HG03039 (cell line): ENCODE data around the gene OCA2.

Experiments used
- ATAC-seq: cut with Tn5 transposase; IDR thresholded peaks from one replicate; pipeline ENCODE4 v1.9.1; 2021; ENCODE audit warnings: mild to moderate bottlenecking, moderate library complexity; ENCODE audit not compliant: unreplicated experiment

OCA2 gene

DNA sequence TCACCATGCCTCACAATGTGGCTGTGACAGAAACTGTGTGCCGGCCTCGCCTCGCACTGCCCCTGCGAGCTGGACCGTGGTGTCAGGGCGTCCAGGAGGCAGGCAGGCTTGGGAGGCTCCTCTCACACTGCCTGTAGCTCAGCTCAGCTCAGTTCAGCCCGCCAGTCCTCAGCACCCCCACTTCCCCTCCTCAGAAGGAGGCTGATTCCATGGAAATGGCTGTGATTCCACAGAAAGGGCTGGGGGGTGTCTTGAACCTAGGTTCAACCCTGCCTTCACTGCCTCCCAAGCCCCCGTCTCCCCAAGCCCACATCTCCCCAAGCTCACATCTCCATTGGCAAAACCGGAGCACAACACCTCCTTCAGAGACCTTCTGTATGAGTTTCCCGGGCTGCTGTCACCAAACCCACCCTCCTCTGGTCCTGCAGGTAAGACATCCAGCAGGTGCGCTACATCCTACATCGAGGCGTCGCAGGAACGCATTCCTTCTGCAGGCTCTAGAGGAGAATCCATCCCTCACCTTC lies 94.0 kb downstream of the OCA2 start:
- ATAC-seq = no peak

- no peak for ATAC-seq
Measured at GRCh38 chr15:28004143-28005003, 94.7 kb downstream of the OCA2 start.

GRCh38 chr15:28003302-28004037 lies 95.6 kb downstream of the OCA2 start:
- no peak for ATAC-seq

GRCh38 chr15:28002867-28003266 lies 96.2 kb downstream of the OCA2 start:
- no peak for ATAC-seq

- ATAC-seq = no peak
Measured at GRCh38 chr15:28002136-28002861, 96.8 kb downstream of the OCA2 start.

- no peak for ATAC-seq
Measured at GRCh38 chr15:28001641-28002040, 97.5 kb downstream of the OCA2 start.

DNA sequence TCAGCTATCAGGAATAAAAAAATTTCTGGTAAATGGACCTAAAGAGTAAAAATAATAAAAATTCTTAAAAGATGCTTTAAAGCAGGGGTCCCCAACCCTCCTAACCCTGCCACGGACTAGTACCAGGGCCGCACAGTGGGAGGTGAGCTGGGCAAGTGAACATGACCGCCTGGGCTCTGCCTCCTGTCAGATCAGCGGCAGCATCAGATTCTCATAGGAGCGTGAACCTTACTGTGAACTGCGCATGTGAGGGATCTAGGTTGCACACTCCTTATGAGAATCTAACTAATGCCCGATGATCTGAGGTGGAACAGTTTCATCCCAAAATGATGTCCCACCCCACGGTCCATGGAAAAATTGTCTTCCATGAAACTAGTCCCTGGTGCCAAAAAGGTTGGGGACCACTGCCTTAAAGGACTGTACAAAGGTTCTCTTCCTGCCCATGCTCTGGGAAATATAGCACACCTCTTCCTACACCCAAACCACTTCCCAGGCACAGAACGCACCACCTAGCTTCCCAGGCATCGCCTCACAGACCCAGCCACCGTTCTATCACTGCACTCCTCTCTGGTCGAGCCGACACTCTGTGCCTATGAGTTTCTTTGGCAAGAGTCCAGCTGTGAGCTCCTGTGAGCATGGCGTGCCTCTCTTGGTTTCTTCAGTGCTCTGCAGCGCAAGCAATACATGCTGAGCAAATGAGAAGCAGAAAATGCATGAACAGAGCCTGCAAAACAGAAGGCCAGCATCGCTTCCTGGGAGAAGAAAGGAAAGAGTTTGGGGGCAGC lies 104.9 kb downstream of the OCA2 start:
- ATAC-seq = no peak

DNA sequence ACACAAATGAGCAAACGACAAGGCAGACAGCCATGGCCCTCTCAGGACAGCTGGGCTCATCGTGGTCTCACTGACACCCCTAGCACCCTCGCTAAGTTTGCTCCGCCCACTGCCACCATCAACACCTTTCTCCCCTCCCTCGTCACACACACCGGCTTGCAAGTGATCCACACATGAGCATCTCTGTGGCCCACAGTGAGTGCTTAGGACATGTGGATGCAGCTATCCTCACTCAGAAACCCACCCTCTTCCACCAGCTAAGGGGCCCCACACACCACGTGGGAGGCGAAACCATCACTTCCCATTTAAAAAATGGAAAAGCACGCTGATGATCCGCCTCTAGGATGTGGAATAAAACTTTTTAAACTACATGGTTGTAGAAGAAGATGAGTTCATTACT lies 105.6 kb downstream of the OCA2 start:
- no peak for ATAC-seq

- no peak for ATAC-seq
Measured at GRCh38 chr15:27990521-27991515, 108.3 kb downstream of the OCA2 start.

GRCh38 chr15:27989838-27990237 lies 109.3 kb downstream of the OCA2 start:
- ATAC-seq = no peak

- ATAC-seq = no peak
Measured at GRCh38 chr15:27989427-27989826, 109.7 kb downstream of the OCA2 start.

DNA sequence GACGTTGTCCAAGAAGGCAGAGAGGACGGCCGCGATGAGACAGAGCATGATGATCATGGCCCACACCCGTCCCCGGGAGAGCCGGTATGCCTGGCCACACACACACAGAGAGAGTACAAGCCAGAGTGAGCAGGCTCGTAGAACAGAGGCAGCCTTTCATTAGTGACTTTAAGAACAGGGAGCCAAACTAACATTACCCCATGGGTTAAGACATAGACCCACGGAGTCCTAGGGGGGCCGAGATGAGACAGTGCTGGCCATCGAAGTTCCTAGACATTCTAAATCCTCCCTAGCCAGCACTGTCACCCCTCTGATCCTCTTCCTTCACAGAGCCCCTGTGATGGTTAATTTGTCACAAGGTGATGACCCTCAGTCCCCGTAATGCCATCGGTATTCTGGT lies 114.0 kb downstream of the OCA2 start:
- ATAC-seq = no peak

DNA sequence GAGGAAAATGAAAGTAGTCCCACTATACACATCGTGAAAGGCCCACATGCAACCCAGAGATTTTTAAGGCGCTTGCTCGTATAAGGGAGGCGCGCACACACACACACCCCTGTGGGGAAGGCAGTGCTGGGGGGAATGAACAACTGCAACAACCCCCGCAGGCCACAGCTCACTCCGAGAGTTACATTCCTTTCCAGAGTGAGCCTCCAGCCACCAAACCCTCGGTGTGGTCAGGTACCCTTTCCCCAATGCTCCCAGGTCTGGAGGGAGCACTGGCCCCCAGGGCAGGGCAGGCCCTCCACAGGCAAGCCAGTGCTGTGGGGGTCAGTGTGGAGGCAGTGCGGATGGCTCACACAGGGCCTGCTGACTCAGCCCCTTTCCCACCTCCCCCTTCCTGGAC lies 115.6 kb downstream of the OCA2 start:
- no peak for ATAC-seq

DNA sequence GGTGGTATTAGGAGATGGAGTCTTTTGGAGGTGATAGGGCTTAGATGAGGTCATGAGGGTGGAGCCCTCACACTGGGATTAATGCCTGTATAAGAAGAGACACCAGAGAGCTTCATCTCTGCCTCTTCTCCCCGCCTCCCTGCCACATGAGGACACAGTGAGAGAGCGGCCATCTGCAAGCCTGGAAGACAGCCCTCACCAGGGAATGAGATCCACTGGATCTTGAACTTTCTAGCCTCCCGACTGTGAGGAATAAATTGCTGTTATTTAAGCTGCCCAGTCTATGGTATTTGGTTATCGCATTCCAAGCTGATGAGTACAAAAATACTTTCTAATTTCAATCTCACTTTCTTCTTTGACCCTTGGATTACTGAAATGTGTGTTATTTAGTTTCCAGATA lies 121.4 kb downstream of the OCA2 start:
- no peak for ATAC-seq

- no peak for ATAC-seq
Measured at GRCh38 chr15:27973886-27974285, 125.2 kb downstream of the OCA2 start.

- ATAC-seq = no peak
Measured at GRCh38 chr15:27970661-27971392, 128.3 kb downstream of the OCA2 start.

DNA sequence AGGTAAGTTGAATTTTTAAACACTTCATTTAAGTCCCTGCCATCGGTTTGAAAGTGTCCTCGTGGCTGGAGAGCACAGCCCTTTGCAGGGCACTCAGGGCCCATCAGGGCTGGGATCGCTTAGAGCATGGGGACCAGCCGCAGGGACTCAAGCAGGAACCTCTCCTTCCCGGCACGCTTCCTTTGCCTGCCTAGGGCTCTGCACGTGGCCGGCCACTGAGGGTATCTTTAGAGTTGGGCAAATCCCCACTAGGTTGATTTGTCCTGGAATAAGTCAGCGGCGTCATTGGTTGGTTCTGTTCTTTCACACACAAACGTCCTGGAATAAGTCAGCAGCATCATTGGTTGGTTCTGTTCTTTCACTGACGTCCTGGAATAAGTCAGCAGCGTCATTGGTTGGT lies 131.6 kb downstream of the OCA2 start:
- no peak for ATAC-seq

DNA sequence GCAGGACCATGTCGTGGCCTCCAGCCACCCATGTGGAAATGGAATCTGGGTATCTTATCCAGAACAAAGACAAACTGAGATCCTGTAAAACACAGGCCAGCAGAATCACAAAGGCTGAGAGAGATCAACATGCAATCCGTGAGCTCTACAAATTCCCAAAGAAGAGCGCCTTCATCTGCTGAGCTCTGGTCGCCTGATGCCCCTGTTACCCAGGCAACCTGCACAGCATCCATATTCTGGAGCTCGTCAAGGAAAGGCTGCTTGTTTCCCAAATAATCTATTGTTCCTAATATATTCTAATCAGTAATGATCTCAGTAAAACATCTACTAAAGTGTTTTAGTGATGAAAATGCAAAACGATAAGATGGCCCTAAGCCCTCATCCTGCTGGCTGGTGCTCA lies 133.6 kb downstream of the OCA2 start:
- ATAC-seq = no peak

GRCh38 chr15:27961801-27962200 lies 137.3 kb downstream of the OCA2 start:
- no peak for ATAC-seq
